Chondrocyte (in vitro differentiated cells): Measurements from ENCODE around the gene IL9R. TPM values are rescaled to one million over a fixed set of nuclear protein-coding genes. Genes with fewer than 3 reads are reported as not detected.

Experiments
- DNase-seq: peaks from one replicate; pipeline ENCODE4 v3.0.0; 2021; ENCODE audit warnings: mixed read lengths, low spot score
- H3K27ac Mint-ChIP-seq: one replicate; pipeline ENCODE4 v1.8.0; 2021; ENCODE audit warnings: mild to moderate bottlenecking, moderate library complexity, mixed read lengths; ENCODE audit not compliant: unreplicated experiment
- H3K27me3 Mint-ChIP-seq: 2 replicates; pipeline ENCODE4 v1.8.0; 2021; ENCODE audit warnings: low read depth, mixed read lengths
- H3K36me3 Mint-ChIP-seq: 2 replicates; pipeline ENCODE4 v1.8.0; 2021; ENCODE audit warnings: low read depth, mixed read lengths
- H3K4me1 Mint-ChIP-seq: 2 replicates; pipeline ENCODE4 v1.8.0; 2021; ENCODE audit warnings: low read depth, mild to moderate bottlenecking, mixed read lengths
- H3K4me3 Mint-ChIP-seq: one replicate; pipeline ENCODE4 v1.8.0; 2021; ENCODE audit warnings: mild to moderate bottlenecking, moderate library complexity, mixed read lengths; ENCODE audit not compliant: unreplicated experiment
- H3K9me3 Mint-ChIP-seq: 2 replicates; pipeline ENCODE4 v1.8.0; 2021; ENCODE audit warnings: low read depth, mixed read lengths
- CTCF ChIP-seq: fragments of 200-600 bp; sonication (generic); IDR thresholded peaks from 2 replicates; pipeline ENCODE4 v1.5.0; 2021; ENCODE audit warnings: antibody characterized with exemption, mild to moderate bottlenecking, moderate library complexity
- total RNA-seq: library from RNA; stranded (reverse); gene quantifications from 3 replicates; pipeline ENCODE4 v1.2.1, GENCODE V29; 2021

The IL9R gene
- total RNA-seq, 1 donor from 2014 or later, result not detected

DNA sequence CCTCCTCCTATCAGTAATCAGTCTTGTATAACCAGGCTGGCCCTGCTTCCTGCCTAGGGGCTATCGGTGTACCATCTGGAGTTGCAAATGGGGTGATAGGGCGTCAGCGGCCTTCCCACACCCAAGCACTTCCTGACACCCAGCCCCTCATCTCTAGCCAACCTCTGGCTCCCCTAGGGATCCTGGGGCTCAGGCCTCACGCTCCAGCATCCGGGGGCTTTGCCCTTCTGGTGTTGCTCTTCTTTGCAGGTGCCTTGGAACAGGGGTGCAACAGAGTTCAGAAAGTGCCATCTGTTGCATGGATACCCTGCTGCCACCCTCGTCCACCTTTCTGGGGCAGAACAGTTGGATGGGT lies 4.1 kb downstream of the IL9R start:
- H3K27ac Mint-ChIP-seq, result no peak overlapping the region
- H3K4me1 Mint-ChIP-seq, result no peaks in the 10 kb centered on the region
- DNase-seq, result no peak
- no peaks in the 10 kb centered on the region for H3K36me3 Mint-ChIP-seq
- H3K27me3 Mint-ChIP-seq, result no peaks in the 10 kb centered on the region
- H3K9me3 Mint-ChIP-seq, result peaks cover 3% of the 10 kb centered on the region
- H3K4me3 Mint-ChIP-seq, result no peak overlapping the region
- no peak for TF ChIP-seq CTCF

- Mint-ChIP-seq H3K36me3 (no peaks in the 10 kb centered on the region), H3K9me3 (peaks cover 3% of the 10 kb centered on the region), H3K4me1 (no peaks in the 10 kb centered on the region), H3K27me3 (no peaks in the 10 kb centered on the region), H3K27ac (no peak overlapping the region), H3K4me3 (no peak overlapping the region)
- no peak for TF ChIP-seq CTCF
- no peak for DNase-seq
Observed at GRCh38 chrX:156002507-156002906, 5.0 kb downstream of the IL9R start.

DNA sequence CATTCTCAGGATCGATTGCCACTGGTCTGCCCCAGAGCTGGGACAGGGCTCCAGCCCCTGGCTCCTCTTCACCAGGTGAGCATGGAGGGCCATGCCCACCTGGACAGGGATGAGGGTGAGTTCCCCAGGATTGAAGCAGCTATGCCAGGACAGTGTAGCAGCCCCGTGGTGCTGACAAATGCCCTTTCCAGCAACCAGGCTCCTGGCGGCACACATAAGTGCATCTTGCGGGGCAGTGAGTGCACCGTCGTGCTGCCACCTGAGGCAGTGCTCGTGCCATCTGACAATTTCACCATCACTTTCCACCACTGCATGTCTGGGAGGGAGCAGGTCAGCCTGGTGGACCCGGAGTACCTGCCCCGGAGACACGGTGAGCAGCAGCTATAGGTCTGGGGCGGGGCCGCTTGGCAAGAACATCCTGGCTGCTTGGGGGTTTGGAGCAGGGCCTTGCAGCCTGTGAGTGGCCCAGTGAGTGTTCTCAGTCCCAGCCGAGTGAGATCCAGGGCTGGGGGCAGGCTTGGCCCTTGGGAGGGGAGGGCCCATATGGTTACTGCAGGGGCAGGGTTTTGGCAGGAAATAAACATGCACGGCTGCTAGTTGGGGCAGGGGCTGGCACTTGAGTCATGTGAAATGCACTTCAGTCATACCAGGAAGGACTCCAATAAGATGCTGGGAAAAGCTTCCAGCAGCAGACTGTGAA lies 6.1 kb downstream of the IL9R start:
- TF ChIP-seq CTCF, result no peak
- DNase-seq, result no peak
- Mint-ChIP-seq H3K36me3 (no peaks in the 10 kb centered on the region), H3K27ac (no peak overlapping the region), H3K27me3 (no peaks in the 10 kb centered on the region), H3K4me1 (no peaks in the 10 kb centered on the region), H3K4me3 (no peak overlapping the region), H3K9me3 (peaks cover 3% of the 10 kb centered on the region)

- H3K4me1 Mint-ChIP-seq, result no peaks in the 10 kb centered on the region
- peaks cover 3% of the 10 kb centered on the region for H3K9me3 Mint-ChIP-seq
- no peak for DNase-seq
Observed at GRCh38 chrX:156004256-156004655, 6.8 kb downstream of the IL9R start.

DNA sequence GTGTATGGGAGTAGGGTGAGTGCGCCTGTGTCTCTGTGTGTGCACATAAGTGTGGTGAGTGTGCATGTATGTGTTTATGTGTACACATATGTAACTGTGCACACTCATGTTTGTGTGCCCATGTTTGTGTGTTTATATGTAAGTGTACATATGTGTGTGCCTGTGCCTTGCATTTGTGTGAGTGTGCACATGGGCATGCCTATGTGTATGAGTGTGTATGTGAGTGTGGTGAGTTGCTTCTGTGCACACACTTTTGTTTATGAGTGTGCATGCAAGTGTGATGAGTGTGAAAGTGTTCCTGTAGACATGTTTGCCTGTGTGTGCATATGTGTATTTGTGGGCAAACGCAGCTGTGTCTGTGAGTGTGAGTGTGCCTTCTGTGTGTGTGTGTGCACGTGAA lies 7.2 kb downstream of the IL9R start:
- Mint-ChIP-seq H3K27ac (no peak overlapping the region), H3K27me3 (no peaks in the 10 kb centered on the region), H3K4me3 (no peak overlapping the region), H3K36me3 (no peaks in the 10 kb centered on the region), H3K9me3 (peaks cover 3% of the 10 kb centered on the region), H3K4me1 (no peaks in the 10 kb centered on the region)
- DNase-seq, result no peak
- no peak for TF ChIP-seq CTCF

More at GRCh38 chrX:156004256-156004655, 6.8 kb downstream of the IL9R start:
- TF ChIP-seq CTCF, result no peak
- no peak overlapping the region for H3K4me3 Mint-ChIP-seq
- H3K27me3 Mint-ChIP-seq, result no peaks in the 10 kb centered on the region
- H3K27ac Mint-ChIP-seq, result no peak overlapping the region
- H3K36me3 Mint-ChIP-seq, result no peaks in the 10 kb centered on the region
